NT2/D1 (cell line): ENCODE data around the gene ARFGAP3.

Experiments used
- YY1 ChIP-seq: IDR thresholded peaks from 2 replicates; pipeline ENCODE4 v1.6.1; 2011; ENCODE audit not compliant: insufficient read length, insufficient read depth
- ZNF274 ChIP-seq: IDR thresholded peaks from 2 replicates; pipeline ENCODE4 v1.6.1; 2011; ENCODE audit warnings: mild to moderate bottlenecking, low read depth, low read length

DNA sequence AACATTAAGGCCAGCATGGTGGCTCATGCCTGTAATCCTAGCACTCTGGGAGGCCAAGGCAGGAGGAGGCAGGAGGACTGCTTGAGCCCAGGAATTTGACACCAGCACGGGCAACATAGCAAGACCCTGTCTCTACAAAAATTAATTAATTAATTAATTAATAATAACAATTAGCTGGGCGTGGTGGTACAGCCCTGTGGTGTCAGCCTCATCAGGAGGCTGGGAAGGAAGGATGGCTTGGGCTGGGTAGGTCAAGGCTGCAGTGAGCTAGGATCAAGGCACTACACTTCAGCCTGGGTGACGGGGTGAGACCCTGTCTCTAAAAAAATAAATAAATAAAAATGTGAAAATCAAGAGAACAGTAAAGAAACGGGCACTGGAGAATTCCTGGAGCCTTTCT is 1.4 kb downstream of the ARFGAP3 start:
- TF ChIP-seq YY1 (no peak), ZNF274 (no peak)
